Spleen (tissue), 11 donors: ENCODE measurements around the gene AHCYL2. TPM values are rescaled to one million over a fixed set of nuclear protein-coding genes. Genes with fewer than 3 reads are reported as not detected.
"Not testable (repeated sequence)": the region's sequence is repeated elsewhere in the genome, so short reads cannot be mapped to it uniquely, and the experiment has no call there.

Source experiments
- DNase-seq: peaks from one replicate; pipeline ENCODE4 v3.0.0-alpha.2; 2020
- H3K27ac ChIP-seq, 8 donors: fragments of 200-600 bp; sonication (generic) in 7 of 8; 1 replicate in 4 of 8; 2 replicates in 4 of 8; pipeline versions ENCODE4 v1.5.0 to v1.8.0; 2016 to 2021; ENCODE audit warnings: inconsistent platforms in 4 of 8, mild to moderate bottlenecking in 4 of 8, moderate library complexity in 1 of 8
- H3K27me3 ChIP-seq, 7 donors: fragments of 200-600 bp; sonication (generic) in 6 of 7; replicated peaks in 1 of 7; 1 replicate in 4 of 7; 2 replicates in 3 of 7; pipeline versions ENCODE4 v1.5.0 to v1.8.0; 2016 to 2021; ENCODE audit warnings: inconsistent platforms in 3 of 7, mild to moderate bottlenecking in 1 of 7
- H3K36me3 ChIP-seq, 6 donors: fragments of 200-600 bp; sonication (generic) in 5 of 6; 1 replicate in 4 of 6; 2 replicates in 2 of 6; pipeline versions ENCODE4 v1.5.0 to v1.8.0; 2016 to 2021; ENCODE audit warnings: inconsistent platforms in 2 of 6
- H3K4me1 ChIP-seq, 6 donors: fragments of 200-600 bp; sonication (generic) in 5 of 6; 1 replicate in 3 of 6; 2 replicates in 3 of 6; pipeline versions ENCODE4 v1.5.0 to v1.8.0; 2016 to 2021; ENCODE audit warnings: inconsistent platforms in 3 of 6
- H3K4me3 ChIP-seq, 8 donors: fragments of 200-600 bp; sonication (generic) in 7 of 8; 1 replicate in 4 of 8; 2 replicates in 4 of 8; pipeline versions ENCODE4 v1.5.0 to v1.8.0; 2016 to 2021; ENCODE audit warnings: inconsistent platforms in 4 of 8, mild to moderate bottlenecking in 4 of 8, moderate library complexity in 2 of 8
- H3K9me3 ChIP-seq, 8 donors: fragments of 200-600 bp; sonication (generic) in 7 of 8; 1 replicate in 4 of 8; 2 replicates in 4 of 8; pipeline versions ENCODE4 v1.5.0 to v1.8.0; 2016 to 2021; ENCODE audit warnings: inconsistent platforms in 4 of 8
- CTCF ChIP-seq, 11 experiments: fragments of 200-600 bp in 7 of 11; fragments of 450-650 bp in 4 of 11; sonication (generic) in 4 of 11; IDR thresholded peaks in 8 of 11; conservative IDR thresholded peaks in 3 of 11; 1 replicate in 7 of 11; 2 replicates in 4 of 11; pipeline versions ENCODE4 v1.4.0 to v1.8.0; 2016 to 2021; ENCODE audit warnings: antibody characterized with exemption in 11 of 11, inconsistent platforms in 4 of 11, mild to moderate bottlenecking in 1 of 11
- POLR2A ChIP-seq, 3 donors: fragments of 450-650 bp; IDR thresholded peaks; one replicate each; pipeline ENCODE4 v1.5.1; 2017; ENCODE audit warnings: antibody characterized with exemption in 3 of 3, mild to moderate bottlenecking in 1 of 3
- POLR2AphosphoS5 ChIP-seq, 3 donors: sonication (generic); formaldehyde crosslinking; IDR thresholded peaks; one replicate each; pipeline ENCODE4 v1.5.1; 2017; ENCODE audit warnings: antibody characterized with exemption in 3 of 3
- WGBS, 5 donors: extraction: QIAGEN DNeasy Blood & Tissue Kit in 3 of 5; methylation state at CpG; one replicate each; pipeline versions ENCODE4 v1.1.5 to v1.1.7; 2013 to 2018; 5-methylcytosine and 5-hydroxymethylcytosine counted together
- intact Hi-C: fragments of 100-400 bp; cut with DNase I; formaldehyde crosslinking; loops from one replicate; pipeline ENCODE4 v1.15.0; 2023; ENCODE audit warnings: low total_unique reads
- polyA plus RNA-seq, 3 donors: library from polyadenylated mRNA; stranded (reverse); fragments of 200-250 nt; gene quantifications; one replicate each; pipeline ENCODE4 v1.2.1, GENCODE V29; 2013
- total RNA-seq, 7 donors: library from RNA; depleted of rRNA in 3 of 7; stranded (reverse); fragments of >200 nt in 3 of 7; fragmentation: NEBNext Ultra II Directional in 4 of 7; extraction: Animal tissue kit (Norgen Biotek cat#: 25700) in 4 of 7; gene quantifications; one replicate each; pipeline versions ENCODE4 v1.1.0 to v1.2.1, GENCODE V29; 2016 to 2021
- donor health status: healthy with polysubstance abuse.
- donor health status: DM: no; HTN: no; CAD: no; lungs with moderate emphysema.
- donor health status: DM: no; HTN: no; CAD: no.
- donor health status: Bipolar disorder and iron deficiency.
- donor health status: healthy.
- donor health status: DM: no; HTN: no; CAD: no.
- donor health status: DM: yes; HTN: yes; CAD: no.

AHCYL2 gene
- total and polyA plus RNA-seq, 10 donors = 3.1 to 20.1 (median 17.8) TPM

- Histone ChIP-seq H3K4me1 (peaks cover 0 to 5% (median 2%) of the 10 kb centered on the region in 6 donors), H3K9me3 (no peaks in the 10 kb centered on the region), H3K36me3 (no peaks in the 10 kb centered on the region), H3K4me3 (no peak overlapping the region), H3K27ac (no peak overlapping the region), H3K27me3 (peaks cover 0 to 17% (median under 1%) of the 10 kb centered on the region in 7 donors)
- intact Hi-C loops = no loop called here
- TF ChIP-seq POLR2AphosphoS5 (IDR thresholded peaks at IDR 0.05) (no peak), CTCF (IDR thresholded peaks at IDR 0.05 in 8 of 11, conservative IDR thresholded peaks at IDR 0.05 in 3 of 11) (no peak), POLR2A (IDR thresholded peaks at IDR 0.05) (no peak)
- DNase-seq = no peak
- 88 to 100% (median 95%) methylated on average over 3 of the region's 3 CpGs for WGBS, 5 donors
These were observed 215.3 kb downstream of the AHCYL2 start for GRCh38 chr7:129439963-129440625.

- DNase-seq = no peak
- no peaks in the 10 kb centered on the region for H3K36me3 ChIP-seq
- WGBS, 5 donors = 32 to 50% (median 37%) methylated on average over 2 of the region's 2 CpGs
- H3K4me3 ChIP-seq = no peak overlapping the region
- no peak overlapping the region for H3K27ac ChIP-seq
- no peaks in the 10 kb centered on the region for H3K4me1 ChIP-seq
- no peaks in the 10 kb centered on the region for H3K27me3 ChIP-seq
- TF ChIP-seq POLR2AphosphoS5 (IDR thresholded peaks at IDR 0.05) = no peak
- no peak for TF ChIP-seq POLR2A (IDR thresholded peaks at IDR 0.05)
- no peak for TF ChIP-seq CTCF (IDR thresholded peaks at IDR 0.05 in 8 of 11, conservative IDR thresholded peaks at IDR 0.05 in 3 of 11)
- H3K9me3 ChIP-seq = peaks cover 0 to 8% (median 6%) of the 10 kb centered on the region in 8 donors
- intact Hi-C loops = no loop called here
These were observed 218.8 kb downstream of the AHCYL2 start for GRCh38 chr7:129443612-129444011.

GRCh38 chr7:129444776-129445175, 219.9 kb downstream of the AHCYL2 start:
- DNase-seq, H3K27ac ChIP-seq, H3K4me1 ChIP-seq, H3K36me3 ChIP-seq, intact Hi-C loops, H3K27me3 ChIP-seq, H3K4me3 ChIP-seq: not testable (repeated sequence)
- 83 to 95% (median 85%) methylated on average over 5 of the region's 5 CpGs for WGBS, 5 donors
- peaks cover 0 to 18% (median 14%) of the 10 kb centered on the region in 8 donors for H3K9me3 ChIP-seq

- intact Hi-C loops, DNase-seq, H3K4me1 ChIP-seq, H3K27me3 ChIP-seq, H3K36me3 ChIP-seq, H3K27ac ChIP-seq, H3K4me3 ChIP-seq: not testable (repeated sequence)
- 47 to 92% (median 50%) methylated on average over 1 to 2 of the region's 2 CpGs for WGBS, 5 donors
- H3K9me3 ChIP-seq = peaks cover 0 to 18% (median 14%) of the 10 kb centered on the region in 8 donors
These were observed 222.1 kb downstream of the AHCYL2 start for GRCh38 chr7:129446925-129447324.

GRCh38 chr7:129447445-129447844, 222.6 kb downstream of the AHCYL2 start:
- H3K4me1 ChIP-seq, H3K27ac ChIP-seq, H3K4me3 ChIP-seq, intact Hi-C loops, H3K27me3 ChIP-seq, DNase-seq, H3K36me3 ChIP-seq: not testable (repeated sequence)
- peaks cover 0 to 18% (median 14%) of the 10 kb centered on the region in 8 donors for H3K9me3 ChIP-seq
- WGBS, 5 donors = 92 to 97% (median 95%) methylated on average over 6 of the region's 6 CpGs

- H3K4me3 ChIP-seq = not testable (repeated sequence)
These were observed 223.8 kb downstream of the AHCYL2 start for GRCh38 chr7:129448608-129449007.

More at GRCh38 chr7:129448608-129449007, 223.8 kb downstream of the AHCYL2 start:
- intact Hi-C loops, H3K36me3 ChIP-seq, H3K27ac ChIP-seq, H3K4me1 ChIP-seq, H3K27me3 ChIP-seq, DNase-seq: not testable (repeated sequence)
- peaks cover 0 to 18% (median 14%) of the 10 kb centered on the region in 8 donors for H3K9me3 ChIP-seq
- 91 to 100% (median 92%) methylated on average over 2 of the region's 2 CpGs for WGBS, 5 donors
